ENCODE data around the gene ANKS1B. TPM values are rescaled to one million over a fixed set of nuclear protein-coding genes. Genes with fewer than 3 reads are reported as not detected.

The ANKS1B gene
- total and polyA plus RNA-seq, 10 of the 15 experiments (the other 5 are each of a cell fraction or from before 2014, with no cell fraction given) = 0.16 to 1.3 (median 0.82) TPM; not detected in 7

DNA sequence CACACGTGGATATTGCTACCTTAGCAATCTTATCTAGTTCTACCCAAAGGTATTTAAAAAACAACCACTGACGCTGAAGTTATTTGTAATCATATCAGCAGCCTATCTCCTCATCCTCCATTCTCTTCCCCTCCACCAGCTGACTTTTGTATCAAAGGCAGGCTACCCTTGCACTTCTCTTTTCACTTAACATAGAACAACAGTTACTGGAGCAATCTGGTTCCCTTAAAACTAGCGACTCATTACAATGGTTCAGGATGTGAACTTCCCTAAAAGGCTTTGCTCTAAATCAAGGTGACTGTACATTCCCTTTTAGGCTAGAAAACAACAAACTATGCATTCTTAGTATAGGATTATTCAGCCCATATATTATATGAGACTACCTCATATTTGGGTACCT is 935.0 kb downstream of the ANKS1B start:
- DNase-seq (ENCODE audit: low read depth, low spot score) = no peak
- ChIA-PET SMC1A (ENCODE audit: uncharacterized antibody, unreplicated experiment) (no interaction called here), RAD21 (ENCODE audit: unreplicated experiment) (no interaction called here), POLR2A (no interaction called here), CTCF (interaction anchor here (1.4 to 3.2 kb wide), 2 partner anchors 10 to 718 kb away, joined by 5 to 12 read pairs; no protein-coding TSS in a partner anchor)
- H4K20me1 ChIP-seq (ENCODE audit: control insufficient read depth, insufficient read depth) = no peaks in the 10 kb centered on the region
- WGBS (ENCODE audit: insufficient coverage, insufficient replicate concordance, low lambda C conversion rate, missing lambda C conversion rate) = 3% methylated on average over 3 of the region's 3 CpGs
- H3K79me2 ChIP-seq (ENCODE audit: control insufficient read depth, insufficient read depth, low read length) = no peaks in the 10 kb centered on the region
- intact Hi-C loops (cut with micrococcal nuclease; ENCODE audit: unreplicated experiment) (loop anchor here (10.0 kb wide), 1 partner anchor 205 kb away; no protein-coding TSS in a partner anchor), in situ Hi-C loops (cut with MboI) (loop anchor here (10.0 kb wide), 1 partner anchor 615 kb away; no protein-coding TSS in a partner anchor)
- no peak overlapping the region for H3K9ac ChIP-seq (ENCODE audit: control insufficient read depth, insufficient read depth, low read length)
- no peak overlapping the region for H3K4me3 ChIP-seq
- TF ChIP-seq SUZ12 (IDR thresholded peaks at IDR 0.05; ENCODE audit: unreplicated experiment) (no peak), STAT3 (IDR thresholded peaks at IDR 0.05; ENCODE audit: low read depth, low read length) (no peak), NBN (IDR thresholded peaks at IDR 0.05) (no peak), ZNF217 (IDR thresholded peaks at IDR 0.05) (no peak), BMI1 (IDR thresholded peaks at IDR 0.05; ENCODE audit: borderline replicate concordance) (no peak), ZZZ3 (IDR thresholded peaks at IDR 0.05; ENCODE audit: control insufficient read depth, insufficient read length, low read depth) (no peak)
- BruUV-seq (replicated peaks) = no TSS peak
- H3K27me3 ChIP-seq (replicated peaks in 1 of 2; ENCODE audit: control insufficient read depth in 2 of 2, insufficient read depth in 2 of 2, low read length in 1 of 2) = no peaks in the 10 kb centered on the region
- ATAC-seq = no peak
- H3K4me1 ChIP-seq (ENCODE audit: control insufficient read depth, insufficient read depth, low read length) = no peaks in the 10 kb centered on the region
- H3K36me3 ChIP-seq (ENCODE audit: control insufficient read depth in 2 of 2, insufficient read depth in 2 of 2, low read length in 1 of 2) = no peaks in the 10 kb centered on the region
- H3K9me3 ChIP-seq (replicated peaks; ENCODE audit: control insufficient read depth, insufficient read depth, low read length) = no peaks in the 10 kb centered on the region
- H3K4me2 ChIP-seq (ENCODE audit: control insufficient read depth, insufficient read depth) = no peak overlapping the region
- no peak for FAIRE-seq
- no peak overlapping the region for H2AFZ ChIP-seq (ENCODE audit: control insufficient read depth, low read depth, low read length)
- no peak overlapping the region for H3K27ac ChIP-seq (ENCODE audit: control insufficient read depth, insufficient read depth)

DNA sequence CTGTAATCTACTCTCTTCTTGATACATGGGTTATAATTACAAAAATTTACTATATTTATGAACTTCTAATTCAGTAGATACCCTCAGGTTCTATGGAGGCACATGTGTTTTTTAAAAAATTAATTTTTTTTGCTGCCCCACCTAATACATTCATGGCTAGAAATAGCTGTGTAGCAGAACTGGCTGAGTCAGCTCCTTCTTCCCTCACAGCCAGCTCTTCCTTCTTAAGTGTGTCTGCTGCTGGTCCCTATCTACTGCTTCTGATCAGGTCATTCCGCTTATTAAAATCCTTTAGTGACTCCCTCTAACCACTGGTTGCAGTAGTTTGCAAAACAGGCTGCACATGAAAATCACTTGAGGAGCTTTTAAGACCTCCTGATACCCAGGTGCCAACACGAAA is 939.6 kb downstream of the ANKS1B start:
- no peaks in the 10 kb centered on the region for H3K79me2 ChIP-seq (ENCODE audit: control insufficient read depth, insufficient read depth, low read length)
- FAIRE-seq = no peak
- CTCF ChIA-PET = interaction anchor here (1.0 to 5.7 kb wide), 13 partner anchors 10 to 1190 kb away, joined by 3 to 50 read pairs (median 6); no protein-coding TSS in a partner anchor
- SMC1A ChIA-PET (ENCODE audit: uncharacterized antibody, unreplicated experiment) = interaction anchor here (0.8 to 3.9 kb wide), 9 partner anchors 9 to 724 kb away, joined by 3 to 26 read pairs (median 3); no protein-coding TSS in a partner anchor
- H3K27me3 ChIP-seq (replicated peaks in 1 of 2; ENCODE audit: control insufficient read depth in 2 of 2, insufficient read depth in 2 of 2, low read length in 1 of 2) = peaks cover 0 to 3% of the 10 kb centered on the region in 2 experiments; a peak in 1 of 4 replicates
- TF ChIP-seq MEF2B (IDR thresholded peaks at IDR 0.05; ENCODE audit: partially characterized antibody, poor library complexity, severe bottlenecking) (no peak), SMARCA5 (IDR thresholded peaks at IDR 0.05) (no peak), NFYB (IDR thresholded peaks at IDR 0.05; ENCODE audit: insufficient read depth, low read depth, low read length) (no peak), CBX3 (IDR thresholded peaks at IDR 0.05; ENCODE audit: borderline replicate concordance, low read depth) (no peak), ZNF384 (IDR thresholded peaks at IDR 0.05; ENCODE audit: borderline replicate concordance, low read depth, low read length) (no peak), JUND (IDR thresholded peaks at IDR 0.05; ENCODE audit: low read depth, low read length) (no peak), SUZ12 (IDR thresholded peaks at IDR 0.05; ENCODE audit: unreplicated experiment) (no peak), NR2F1 (conservative IDR thresholded peaks at IDR 0.05) (no peak), ZNF207 (IDR thresholded peaks at IDR 0.05; ENCODE audit: borderline replicate concordance) (no peak)
- in situ Hi-C loops (cut with MboI) (loop anchor here (10.0 kb wide), 1 partner anchor 620 kb away; no protein-coding TSS in a partner anchor), intact Hi-C loops (cut with micrococcal nuclease; ENCODE audit: unreplicated experiment) (loop anchor here (10.0 kb wide), 1 partner anchor 210 kb away; no protein-coding TSS in a partner anchor)
- H3K4me3 ChIP-seq = no peak overlapping the region
- H3K9me3 ChIP-seq (replicated peaks; ENCODE audit: control insufficient read depth, insufficient read depth, low read length) = no peaks in the 10 kb centered on the region
- H4K20me1 ChIP-seq (ENCODE audit: control insufficient read depth, insufficient read depth) = no peaks in the 10 kb centered on the region
- no peak overlapping the region for H3K9ac ChIP-seq (ENCODE audit: control insufficient read depth, insufficient read depth, low read length)
- RAD21 ChIA-PET (ENCODE audit: unreplicated experiment) = interaction anchor here (1.2 to 2.3 kb wide), 6 partner anchors 243 to 722 kb away, joined by 4 to 27 read pairs (median 12); no protein-coding TSS in a partner anchor
- H3K36me3 ChIP-seq (ENCODE audit: control insufficient read depth in 2 of 2, insufficient read depth in 2 of 2, low read length in 1 of 2) = no peaks in the 10 kb centered on the region
- H3K27ac ChIP-seq (ENCODE audit: control insufficient read depth, insufficient read depth) = no peak overlapping the region
- BruUV-seq (replicated peaks) = no TSS peak
- H3K4me1 ChIP-seq (ENCODE audit: control insufficient read depth, insufficient read depth, low read length) = no peaks in the 10 kb centered on the region
- no peak overlapping the region for H2AFZ ChIP-seq (ENCODE audit: control insufficient read depth, low read depth, low read length)
- POLR2A ChIA-PET = no interaction called here
- 47% methylated on average over 2 of the region's 2 CpGs for WGBS (ENCODE audit: insufficient coverage, insufficient replicate concordance, low lambda C conversion rate, missing lambda C conversion rate)
- H3K4me2 ChIP-seq (ENCODE audit: control insufficient read depth, insufficient read depth) = no peak overlapping the region
- DNase-seq (ENCODE audit: low read depth, low spot score) = no peak
- no peak for ATAC-seq
